Endothelial cell of hepatic sinusoid (primary cell): Measurements from ENCODE around the gene FKBP15.

ENCODE experiments used
- in situ Hi-C: cut with HindIII; loops from 2 replicates; pipeline ENCODE4 v1.10.0; 2017; ENCODE audit warnings: low sequenced_read_pairs

The FKBP15 gene

GRCh38 chr9:113185271-113185670 is 35.8 kb downstream of the FKBP15 start:
- in situ Hi-C loops: no loop called here

DNA sequence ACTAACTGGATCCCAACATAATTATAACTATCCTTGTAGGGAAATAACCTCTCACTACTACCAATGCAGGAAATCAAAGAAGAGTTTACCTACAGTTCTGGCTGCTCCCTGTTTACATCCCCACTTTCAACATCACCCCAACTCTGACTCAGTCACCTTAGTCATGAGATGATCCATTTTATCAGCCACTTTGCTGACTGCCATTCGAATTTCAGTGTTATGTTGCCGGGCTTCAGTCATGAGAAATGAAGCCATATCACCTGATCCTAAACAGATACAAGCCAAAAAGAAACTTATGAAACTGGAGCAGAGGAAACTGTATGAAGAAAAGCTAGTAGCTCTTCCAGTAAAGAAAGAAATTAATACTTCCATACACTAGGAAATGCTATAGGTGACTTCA is 36.5 kb downstream of the FKBP15 start:
- in situ Hi-C loops: no loop called here

- in situ Hi-C loops: no loop called here
Measured at GRCh38 chr9:113183956-113184488, 37.1 kb downstream of the FKBP15 start.

- in situ Hi-C loops: no loop called here
Measured at GRCh38 chr9:113181165-113181564, 39.9 kb downstream of the FKBP15 start.

DNA sequence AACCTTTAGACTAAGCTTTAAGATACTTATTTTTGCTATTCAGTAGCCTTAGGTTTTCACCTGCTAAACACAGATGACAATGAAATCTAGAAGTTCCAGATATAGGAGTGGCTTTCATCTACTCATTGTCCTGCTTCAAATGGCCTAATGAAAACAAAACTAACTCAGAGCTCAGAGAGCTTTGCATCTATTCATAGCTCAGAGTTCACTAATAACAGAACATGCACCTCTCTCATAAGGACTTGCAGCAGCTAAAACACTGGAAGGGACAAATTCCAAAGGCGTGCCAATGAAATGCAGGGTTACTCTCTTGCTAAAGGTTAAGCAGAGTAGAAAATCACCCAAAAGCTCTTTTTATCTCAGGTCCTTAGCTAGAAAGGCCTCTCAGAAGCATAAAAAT is 41.2 kb downstream of the FKBP15 start:
- in situ Hi-C loops: no loop called here

GRCh38 chr9:113178087-113178486 is 43.0 kb downstream of the FKBP15 start:
- in situ Hi-C loops: no loop called here

DNA sequence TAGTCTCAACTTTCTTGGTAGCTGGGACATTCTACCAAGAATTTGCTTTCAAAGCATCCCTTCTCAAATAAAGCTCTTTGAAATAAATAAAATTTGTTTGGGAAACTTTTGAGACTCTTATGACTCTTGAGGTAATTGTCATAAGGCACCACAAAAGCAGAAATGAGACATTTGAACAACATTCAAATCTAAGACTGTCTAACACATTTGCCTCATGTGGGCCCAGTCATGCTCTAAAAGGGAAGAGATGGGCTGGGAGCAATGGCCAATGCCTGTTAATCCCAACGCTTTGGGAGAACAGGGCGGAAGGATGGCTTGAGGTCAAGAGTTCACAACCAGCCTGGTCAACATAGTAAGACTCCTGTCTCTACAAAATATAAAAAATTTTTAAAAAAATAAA is 43.8 kb downstream of the FKBP15 start:
- in situ Hi-C loops: no loop called here

DNA sequence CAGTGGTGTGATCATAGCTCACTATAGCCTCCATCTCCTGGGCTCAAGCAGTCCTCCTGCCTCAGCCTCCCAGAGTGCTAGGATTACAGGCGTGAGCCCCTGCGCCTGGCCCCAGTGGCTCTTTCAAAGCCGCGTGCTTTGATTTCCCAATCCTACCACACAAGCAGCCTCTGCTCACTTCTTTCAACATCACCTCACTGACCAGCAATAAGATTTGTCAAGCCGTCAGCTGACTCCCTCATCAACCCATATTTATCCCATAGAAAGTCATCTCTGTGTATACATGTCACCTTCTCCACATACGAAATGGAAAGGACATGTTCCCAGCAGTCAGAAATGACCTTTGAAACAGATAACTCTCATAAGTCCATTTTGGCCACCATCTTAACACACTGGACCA is 44.3 kb downstream of the FKBP15 start:
- in situ Hi-C loops: no loop called here

GRCh38 chr9:113173341-113173740 is 47.7 kb downstream of the FKBP15 start:
- in situ Hi-C loops: no loop called here

DNA sequence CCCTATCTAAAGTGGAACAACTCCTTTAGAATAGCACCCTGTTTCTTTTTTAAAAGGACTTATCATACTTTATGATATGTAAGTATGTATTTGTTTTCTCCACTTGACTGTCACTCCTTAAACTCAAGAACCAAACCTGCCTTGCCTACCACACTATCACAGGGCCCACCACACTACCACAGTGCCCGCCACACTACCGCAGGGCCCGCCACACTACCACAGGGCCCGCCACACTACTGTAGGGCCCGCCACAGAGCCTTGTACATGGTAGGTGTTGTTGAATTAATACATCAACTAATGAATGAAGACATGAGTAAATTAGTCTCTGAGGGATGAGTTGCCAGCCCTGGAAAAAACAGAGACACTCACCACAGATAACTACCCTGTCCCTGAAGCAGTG is 52.3 kb downstream of the FKBP15 start:
- in situ Hi-C loops: no loop called here

DNA sequence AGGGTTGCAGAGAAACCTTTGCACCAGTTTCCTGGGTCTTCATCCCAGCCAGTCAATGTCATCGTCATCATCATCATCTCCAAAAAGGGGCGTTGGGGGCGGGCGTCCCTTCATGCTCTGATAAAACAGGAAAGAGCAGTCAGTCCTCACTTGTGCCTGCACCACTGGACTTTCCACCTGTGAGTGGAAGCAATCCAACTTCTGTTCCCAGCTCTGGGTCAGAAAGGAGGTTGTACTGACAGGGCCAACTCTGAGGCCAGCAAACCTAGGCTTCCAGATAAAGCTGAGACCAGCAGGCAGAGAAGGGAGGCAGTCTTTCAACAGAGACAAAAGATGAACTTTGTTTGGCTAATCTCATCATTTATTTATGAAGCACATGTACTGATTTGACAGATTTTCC is 55.0 kb downstream of the FKBP15 start:
- in situ Hi-C loops: no loop called here

DNA sequence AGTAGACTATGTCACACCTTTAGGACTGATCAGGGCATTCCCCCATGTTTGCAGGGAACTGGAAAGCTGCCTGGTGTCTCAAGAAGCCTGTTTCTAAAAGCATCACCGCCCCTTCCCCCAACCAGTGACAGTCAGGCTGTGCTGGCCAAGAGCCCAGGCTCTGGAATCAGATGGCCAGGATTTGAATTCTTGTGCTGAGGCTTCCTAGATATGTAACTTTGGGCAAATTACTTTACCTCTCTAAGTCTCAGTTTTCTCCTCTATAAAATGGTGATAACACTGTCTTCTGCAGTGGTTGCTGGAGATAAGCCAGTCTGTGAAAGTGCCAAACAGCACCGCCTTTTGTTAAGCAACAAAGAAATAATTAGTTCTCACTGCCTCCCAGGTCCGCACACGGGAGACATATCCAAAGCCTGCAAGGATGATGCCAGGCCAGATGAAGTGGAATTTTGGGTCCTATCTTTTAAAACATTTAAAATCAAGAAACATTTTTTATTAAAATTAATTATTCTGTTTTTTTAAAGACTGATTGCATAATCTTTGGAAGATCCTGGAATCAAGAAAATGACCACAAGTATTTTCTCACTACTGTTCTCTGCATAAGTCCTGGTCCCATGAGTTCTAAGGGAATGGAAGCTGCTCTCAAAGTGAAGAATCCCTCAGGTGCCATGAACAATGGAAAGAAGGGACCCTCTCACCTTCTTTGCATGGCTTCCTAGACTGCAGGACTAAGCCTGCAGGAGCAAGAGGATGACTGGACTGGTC is 56.4 kb downstream of the FKBP15 start:
- in situ Hi-C loops: no loop called here

GRCh38 chr9:113163001-113163400 is 58.1 kb downstream of the FKBP15 start:
- in situ Hi-C loops: no loop called here

DNA sequence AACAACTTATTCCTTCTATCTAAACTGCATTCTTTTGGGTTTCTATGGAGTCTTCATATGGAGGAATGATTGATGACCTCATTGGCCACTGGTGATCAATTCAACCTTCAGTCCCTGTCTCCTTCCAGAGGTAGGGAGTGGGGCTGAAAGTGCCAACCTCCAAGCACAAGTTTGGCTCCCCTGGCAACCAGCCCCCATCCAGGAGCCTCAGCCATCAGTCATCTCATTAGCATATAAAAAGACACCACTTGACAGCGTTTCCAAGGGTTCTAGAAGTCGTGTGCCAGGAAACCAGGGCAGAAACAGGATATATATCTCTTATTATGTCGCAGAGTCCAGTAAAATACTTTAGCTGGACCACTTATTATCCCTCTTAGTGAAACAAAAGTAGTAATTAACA is 60.5 kb downstream of the FKBP15 start:
- in situ Hi-C loops: no loop called here

DNA sequence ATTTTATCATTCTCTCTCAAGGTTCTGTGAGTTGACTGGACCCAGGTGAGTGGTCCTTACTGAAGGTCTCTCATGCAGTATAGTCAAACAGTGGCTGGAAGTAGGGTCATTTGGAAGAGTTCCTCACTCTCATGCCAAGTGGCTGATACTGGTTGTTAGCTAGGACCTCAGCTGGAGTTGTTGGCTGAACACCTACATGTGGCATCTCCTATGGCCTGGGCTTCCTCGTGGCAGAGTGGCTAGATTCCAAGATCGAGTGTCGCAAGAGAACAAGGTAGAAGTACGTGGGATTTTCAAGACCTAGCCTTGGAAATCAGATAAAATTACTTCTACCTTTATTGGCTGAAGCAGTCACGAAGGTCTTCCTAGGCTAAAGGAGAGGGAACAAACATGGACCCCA is 62.6 kb downstream of the FKBP15 start:
- in situ Hi-C loops: no loop called here

DNA sequence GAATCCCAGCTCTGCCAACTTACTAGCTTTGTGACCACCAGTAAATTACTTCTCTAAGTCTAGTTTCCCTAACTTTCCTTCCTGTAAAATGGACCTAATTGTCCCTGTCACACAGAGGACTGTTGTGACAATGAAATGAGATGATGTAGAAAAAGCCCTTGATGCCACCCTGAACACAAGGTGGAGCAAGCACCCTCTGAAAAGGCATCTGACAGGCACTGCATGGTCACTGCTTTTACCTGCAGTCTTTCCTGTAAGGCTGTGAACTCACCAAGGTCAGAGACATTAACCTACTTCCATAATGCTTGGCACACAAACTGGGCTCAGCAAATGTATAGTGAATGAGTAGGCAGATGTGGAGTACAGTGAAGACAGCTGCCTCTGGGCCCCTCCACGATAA is 64.2 kb downstream of the FKBP15 start:
- in situ Hi-C loops: no loop called here

- in situ Hi-C loops: no loop called here
Measured at GRCh38 chr9:113155911-113156588, 65.0 kb downstream of the FKBP15 start.

DNA sequence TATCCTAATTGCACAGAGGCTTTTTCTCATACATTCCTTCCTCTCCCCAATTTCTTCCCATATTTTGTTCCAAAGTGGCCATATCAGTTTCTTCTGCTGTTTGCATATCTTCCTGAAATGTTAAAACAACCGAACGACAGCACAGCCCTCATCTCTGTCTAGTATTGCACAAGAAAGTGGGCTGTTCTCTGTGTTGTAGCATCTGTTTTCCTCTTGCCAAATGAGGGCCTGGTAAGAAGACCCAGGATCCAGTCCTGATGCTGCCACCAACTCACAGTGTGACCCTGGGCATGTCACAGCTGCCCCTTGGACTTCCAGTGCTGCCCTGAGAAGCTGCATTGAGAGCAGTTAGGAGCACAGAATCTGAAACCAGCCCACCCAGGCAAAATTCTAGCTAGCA is 66.1 kb downstream of the FKBP15 start:
- in situ Hi-C loops: no loop called here

DNA sequence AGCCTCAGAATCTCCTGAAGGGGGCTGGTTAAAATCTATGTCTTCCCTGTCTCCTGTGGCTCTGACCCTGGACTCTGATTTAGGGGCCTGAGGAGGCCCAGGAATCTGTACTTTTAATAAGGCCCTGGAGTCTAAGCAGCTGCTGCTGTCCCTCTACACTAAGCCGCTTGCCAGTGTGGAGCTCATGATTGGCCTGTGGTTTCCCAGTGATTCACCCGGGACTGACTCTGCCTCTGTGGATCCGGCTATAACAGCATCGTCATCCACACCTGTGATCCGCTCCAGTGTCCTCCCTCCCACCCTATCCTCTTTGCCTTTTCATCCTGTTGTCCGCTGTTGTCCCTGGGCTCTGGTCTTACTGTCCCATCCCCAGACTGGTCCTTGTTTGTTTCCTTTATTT is 66.6 kb downstream of the FKBP15 start:
- in situ Hi-C loops: no loop called here

DNA sequence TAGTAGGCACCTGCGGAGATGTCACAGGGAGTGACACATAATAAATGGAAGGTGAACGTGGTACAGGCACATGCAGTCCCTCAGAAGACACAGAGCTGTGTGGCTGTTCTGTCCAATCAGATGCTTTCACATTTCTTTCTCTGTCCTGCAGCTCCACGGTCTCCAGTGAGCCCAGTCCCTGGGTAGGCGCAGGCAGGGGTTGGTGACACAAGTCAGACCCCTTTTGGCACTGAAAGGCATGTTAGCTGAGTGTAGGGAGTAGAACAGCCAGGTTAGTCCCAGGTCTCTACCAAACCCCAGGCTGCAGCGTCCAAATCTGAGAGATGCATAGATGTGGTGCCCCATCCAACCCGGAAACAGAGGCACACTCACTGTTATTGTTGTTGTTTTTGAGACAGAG is 67.5 kb downstream of the FKBP15 start:
- in situ Hi-C loops: no loop called here

GRCh38 chr9:113152699-113153098 is 68.4 kb downstream of the FKBP15 start:
- in situ Hi-C loops: no loop called here
